GM20000 (cell line): ENCODE results near the gene SLC34A3.

Source experiments
- DNase-seq: peaks from one replicate; pipeline ENCODE4 v3.0.0; 2012; ENCODE audit warnings: low spot score
- TF ChIP-seq, protein P1 (sequence below): IDR thresholded peaks from 2 replicates; pipeline ENCODE4 v1.5.1; 2012; ENCODE audit warnings: mild to moderate bottlenecking, control low read depth; ENCODE audit errors: extremely low read depth, missing control alignments

The SLC34A3 gene

DNA sequence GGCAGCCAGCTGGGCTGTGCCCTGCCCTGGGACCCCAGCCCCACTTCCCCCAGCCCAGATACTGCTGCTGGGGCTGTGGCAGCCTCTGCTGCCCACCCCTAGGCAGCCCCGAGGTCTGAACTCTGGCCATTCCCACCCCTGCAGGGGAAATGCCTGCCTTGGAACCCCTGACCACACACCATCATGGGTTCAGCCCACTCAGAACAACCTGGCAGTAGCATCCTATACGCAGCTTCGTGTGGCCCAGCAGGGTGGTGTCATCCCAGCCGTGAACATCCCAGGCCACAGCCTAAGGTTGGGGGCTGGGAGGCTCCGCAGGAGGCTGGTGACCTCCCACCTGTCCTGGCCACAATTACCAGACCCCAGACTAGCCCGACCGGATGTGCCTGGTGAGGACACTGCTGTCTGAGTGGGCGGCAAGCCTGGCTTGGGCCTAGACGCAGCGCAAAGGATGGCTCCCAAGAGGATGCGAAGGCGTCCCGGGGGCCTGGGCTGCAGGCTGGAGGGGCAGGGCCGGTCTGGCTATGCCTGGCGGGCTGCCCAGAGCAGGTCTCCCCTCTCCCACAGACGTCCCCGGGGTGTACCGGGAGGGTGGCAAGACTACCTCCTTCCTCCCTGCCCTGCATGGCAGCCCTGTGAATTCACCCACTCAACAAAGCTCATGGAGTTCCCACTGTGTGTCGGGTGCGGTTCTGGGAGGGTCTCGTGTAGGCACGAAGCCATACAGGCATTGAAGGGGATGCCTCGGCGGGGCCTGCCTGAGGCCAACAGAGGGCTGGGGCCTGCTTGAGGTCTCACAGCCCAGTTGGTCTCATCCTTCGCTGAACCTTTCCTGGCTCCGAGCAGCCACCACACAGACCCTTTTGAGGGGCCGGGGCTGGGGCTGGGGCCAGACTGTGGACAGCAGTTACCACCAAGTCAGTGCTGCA is 1.5 kb upstream of the SLC34A3 start:
- TF ChIP-seq, protein P1, sequence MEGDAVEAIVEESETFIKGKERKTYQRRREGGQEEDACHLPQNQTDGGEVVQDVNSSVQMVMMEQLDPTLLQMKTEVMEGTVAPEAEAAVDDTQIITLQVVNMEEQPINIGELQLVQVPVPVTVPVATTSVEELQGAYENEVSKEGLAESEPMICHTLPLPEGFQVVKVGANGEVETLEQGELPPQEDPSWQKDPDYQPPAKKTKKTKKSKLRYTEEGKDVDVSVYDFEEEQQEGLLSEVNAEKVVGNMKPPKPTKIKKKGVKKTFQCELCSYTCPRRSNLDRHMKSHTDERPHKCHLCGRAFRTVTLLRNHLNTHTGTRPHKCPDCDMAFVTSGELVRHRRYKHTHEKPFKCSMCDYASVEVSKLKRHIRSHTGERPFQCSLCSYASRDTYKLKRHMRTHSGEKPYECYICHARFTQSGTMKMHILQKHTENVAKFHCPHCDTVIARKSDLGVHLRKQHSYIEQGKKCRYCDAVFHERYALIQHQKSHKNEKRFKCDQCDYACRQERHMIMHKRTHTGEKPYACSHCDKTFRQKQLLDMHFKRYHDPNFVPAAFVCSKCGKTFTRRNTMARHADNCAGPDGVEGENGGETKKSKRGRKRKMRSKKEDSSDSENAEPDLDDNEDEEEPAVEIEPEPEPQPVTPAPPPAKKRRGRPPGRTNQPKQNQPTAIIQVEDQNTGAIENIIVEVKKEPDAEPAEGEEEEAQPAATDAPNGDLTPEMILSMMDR: no peak
- DNase-seq: no peak

DNA sequence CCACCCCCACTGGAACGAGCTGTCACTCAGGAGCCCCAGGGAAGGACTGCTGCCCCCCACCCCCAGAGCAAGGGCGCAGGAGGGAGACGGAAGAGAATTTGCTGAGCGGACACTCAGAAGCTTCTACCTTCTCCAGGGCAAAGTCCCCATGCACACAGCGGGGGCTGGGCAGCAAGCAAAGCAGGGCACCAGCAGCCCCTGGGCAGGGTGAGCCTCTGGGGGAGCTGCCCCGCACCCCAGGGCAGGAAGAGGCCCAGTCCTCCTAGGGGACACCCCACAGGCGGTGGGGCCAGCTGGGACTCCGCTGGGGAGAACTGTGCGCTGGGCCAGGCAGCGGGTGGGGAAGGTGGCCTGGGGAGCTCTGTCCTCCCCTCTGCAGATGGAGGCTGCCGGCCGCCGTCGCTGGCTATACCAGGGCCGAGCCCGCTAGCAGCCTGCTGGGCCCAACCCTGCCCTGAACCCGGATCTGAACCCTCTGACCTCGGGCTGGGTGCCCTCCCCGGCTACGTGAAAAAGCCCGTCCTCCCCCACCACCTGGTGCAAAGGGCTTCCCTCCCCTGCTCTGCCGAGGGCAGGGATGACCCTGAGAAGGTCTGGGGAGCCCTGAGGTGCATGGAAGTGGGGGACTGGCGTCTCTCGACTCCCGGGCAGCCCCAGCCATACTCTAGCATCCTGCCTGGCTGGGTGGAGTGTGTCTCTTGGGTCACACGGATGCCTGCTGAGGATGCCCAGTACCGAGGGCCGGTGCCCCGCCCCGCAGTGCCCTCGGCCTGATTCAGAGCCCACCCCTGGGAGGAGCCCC is 597 bp upstream of the SLC34A3 start:
- TF ChIP-seq, protein P1: no peak
- DNase-seq: no peak

DNA sequence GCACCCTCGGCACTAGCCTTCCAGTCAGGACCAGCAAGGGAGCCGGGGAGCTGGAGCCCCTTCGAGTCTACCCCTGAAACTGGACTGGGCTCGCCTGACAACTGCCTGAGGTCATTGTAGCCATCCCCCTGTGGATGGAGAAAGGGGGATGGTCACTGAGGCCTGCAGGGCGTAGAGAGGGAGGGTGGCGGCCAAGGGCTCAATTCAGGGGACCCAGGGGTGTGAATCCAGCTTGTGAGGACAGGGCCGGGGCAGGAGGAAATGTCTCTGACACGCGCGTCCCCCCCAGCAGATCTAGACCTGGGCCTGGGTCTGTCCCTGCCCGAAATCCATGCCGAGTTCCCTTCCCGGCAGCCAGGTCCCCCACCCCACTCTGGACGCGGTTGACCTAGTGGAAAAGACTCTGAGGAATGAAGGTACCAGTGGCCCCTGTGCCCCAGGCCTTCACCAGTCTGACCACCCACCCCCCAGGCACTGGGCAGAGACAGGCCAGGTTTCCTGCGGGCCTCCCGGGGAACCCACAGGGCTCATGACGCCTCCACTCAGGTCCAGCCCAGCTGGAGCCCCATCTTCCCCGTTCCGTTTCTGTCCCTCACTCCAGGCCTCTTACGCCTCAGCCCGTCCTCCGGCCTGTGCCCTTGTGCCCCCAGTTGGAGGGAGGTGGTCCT is 805 bp downstream of the SLC34A3 start:
- DNase-seq: no peak
- TF ChIP-seq, protein P1: no peak

DNA sequence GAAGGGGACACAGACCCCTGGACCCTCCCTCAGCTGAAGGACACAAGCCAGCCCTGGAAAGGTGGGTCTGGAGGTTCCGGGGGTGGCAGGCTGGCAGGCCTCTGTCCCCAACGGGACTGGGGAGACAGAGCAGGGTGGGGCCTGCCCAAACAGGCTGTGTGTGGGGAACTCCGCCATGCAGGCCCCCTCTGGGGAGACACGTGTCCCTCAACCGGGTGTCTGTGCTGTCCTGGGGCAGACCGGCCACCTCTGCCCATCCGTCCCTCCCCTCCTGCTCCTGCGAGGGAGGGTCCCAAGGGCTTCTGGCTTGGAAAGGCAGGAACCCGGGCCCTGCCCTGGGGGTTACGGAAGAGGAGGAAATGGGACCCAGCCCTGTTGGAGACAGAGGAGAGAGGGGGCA is 1.4 kb downstream of the SLC34A3 start:
- DNase-seq: no peak
- TF ChIP-seq, protein P1: no peak

DNA sequence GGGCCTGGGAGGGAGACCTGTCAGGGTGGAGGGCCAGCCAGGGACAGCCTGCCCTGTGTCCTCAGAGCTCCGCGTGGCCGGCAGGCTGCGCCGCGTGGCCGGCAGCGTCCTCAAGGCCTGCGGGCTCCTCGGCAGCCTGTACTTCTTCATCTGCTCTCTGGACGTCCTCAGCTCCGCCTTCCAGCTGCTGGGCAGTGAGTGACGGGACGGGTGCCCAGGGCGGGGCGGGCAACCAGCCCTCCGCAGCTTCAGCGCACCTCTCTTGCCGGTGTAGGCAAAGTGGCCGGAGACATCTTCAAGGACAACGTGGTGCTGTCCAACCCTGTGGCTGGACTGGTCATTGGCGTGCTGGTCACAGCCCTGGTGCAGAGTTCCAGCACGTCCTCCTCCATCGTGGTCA is 1.8 kb downstream of the SLC34A3 start:
- TF ChIP-seq, protein P1: no peak
- DNase-seq: no peak

DNA sequence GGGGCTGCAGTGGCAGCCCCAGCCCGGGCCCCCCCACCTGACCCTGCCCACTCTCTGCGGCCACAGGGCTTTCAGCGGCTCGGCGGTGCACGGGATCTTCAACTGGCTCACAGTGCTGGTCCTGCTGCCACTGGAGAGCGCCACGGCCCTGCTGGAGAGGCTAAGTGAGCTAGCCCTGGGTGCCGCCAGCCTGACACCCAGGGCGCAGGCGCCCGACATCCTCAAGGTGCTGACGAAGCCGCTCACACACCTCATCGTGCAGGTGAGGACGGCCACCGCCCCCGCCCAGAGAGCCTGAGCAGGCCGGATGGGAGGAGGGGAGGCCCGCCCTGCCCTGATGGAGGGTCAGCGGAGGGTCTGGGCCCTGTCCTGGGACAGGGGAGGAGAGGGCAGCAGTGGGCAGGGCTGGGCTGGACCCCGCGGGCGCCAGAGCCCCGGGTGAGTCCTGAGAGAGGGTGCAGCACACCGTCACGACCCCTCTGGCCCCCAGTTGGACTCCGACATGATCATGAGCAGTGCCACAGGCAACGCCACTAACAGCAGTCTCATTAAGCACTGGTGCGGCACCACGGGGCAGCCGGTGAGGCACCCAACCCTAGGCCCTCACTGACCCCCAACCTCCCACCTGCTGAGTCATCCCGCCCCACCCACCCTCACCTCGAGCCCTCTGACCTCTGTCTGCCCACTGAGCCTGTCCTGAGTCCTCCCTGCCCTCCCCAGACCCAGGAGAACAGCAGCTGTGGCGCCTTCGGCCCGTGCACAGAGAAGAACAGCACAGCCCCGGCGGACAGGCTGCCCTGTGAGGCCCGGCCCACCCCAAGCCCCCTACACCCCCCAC is 2.7 kb downstream of the SLC34A3 start:
- DNase-seq: no peak
- TF ChIP-seq, protein P1: no peak
